Activated CD4-positive, alpha-beta T cell treated with anti-CD3 and anti-CD28 coated beads for 48 hours (primary cell): ENCODE measurements around the gene PAQR5.
"Not testable (repeated sequence)": the region's sequence is repeated elsewhere in the genome, so short reads cannot be mapped to it uniquely, and the experiment has no call there.

Source experiments
- DNase-seq: peaks from one replicate; pipeline ENCODE4 v3.0.0-alpha.2; 2020

The PAQR5 gene

GRCh38 chr15:69434238-69434637 lies 135.5 kb downstream of the PAQR5 start:
- no peak for DNase-seq

GRCh38 chr15:69434679-69435078 lies 136.0 kb downstream of the PAQR5 start:
- no peak for DNase-seq

- DNase-seq, result no peak
Measured at GRCh38 chr15:69435985-69436384, 137.3 kb downstream of the PAQR5 start.

- DNase-seq, result no peak
Measured at GRCh38 chr15:69436951-69437350, 138.2 kb downstream of the PAQR5 start.

GRCh38 chr15:69439623-69440022 lies 140.9 kb downstream of the PAQR5 start:
- DNase-seq, result no peak

- DNase-seq, result no peak
Measured at GRCh38 chr15:69443032-69443611, 144.4 kb downstream of the PAQR5 start.

- DNase-seq, result no peak
Measured at GRCh38 chr15:69444686-69445085, 146.0 kb downstream of the PAQR5 start.

- DNase-seq, result no peak
Measured at GRCh38 chr15:69446953-69447352, 148.2 kb downstream of the PAQR5 start.

GRCh38 chr15:69450221-69450620 lies 151.5 kb downstream of the PAQR5 start:
- not testable (repeated sequence) for DNase-seq

- DNase-seq, result no peak
Measured at GRCh38 chr15:69450968-69451695, 152.4 kb downstream of the PAQR5 start.

- DNase-seq, result peak; percentile 49
Measured at GRCh38 chr15:69451951-69452691, 153.4 kb downstream of the PAQR5 start.

- peak; percentile 97 for DNase-seq
Measured at GRCh38 chr15:69452692-69453521, 154.2 kb downstream of the PAQR5 start, which contains the start of gene RPLP1. RPLP1 (plus strand) TSS chr15:69452818; CDS start chr15:69452949, 131 bp downstream.

- no peak for DNase-seq
Measured at GRCh38 chr15:69454953-69455352, 156.2 kb downstream of the PAQR5 start.

GRCh38 chr15:69456208-69457166 lies 157.8 kb downstream of the PAQR5 start:
- no peak for DNase-seq
